OCI-LY1 (cell line): Measurements from ENCODE around the gene NR1H3.

ENCODE experiments used
- H2AFZ ChIP-seq: fragments of 200-600 bp; sonication (generic), shearing (Covaris generic); 2 replicates; pipeline ENCODE4 v1.6.0; 2014; ENCODE audit warnings: antibody characterized with exemption, mild to moderate bottlenecking, low read length
- H3F3A ChIP-seq: fragments of 200-600 bp; sonication (generic), shearing (Covaris generic); 2 replicates; pipeline ENCODE4 v1.6.0; 2014; ENCODE audit warnings: mild to moderate bottlenecking, antibody characterized with exemption, low read length, moderate library complexity; ENCODE audit not compliant: insufficient read depth
- H3K27ac ChIP-seq: fragments of 200-600 bp; sonication (generic); 2 replicates; pipeline ENCODE4 v1.5.1; 2014; ENCODE audit warnings: low read length, mixed run types, mild to moderate bottlenecking, low read depth; ENCODE audit not compliant: poor library complexity, severe bottlenecking
- H3K27me3 ChIP-seq: fragments of 200-600 bp; sonication (generic); 2 replicates; pipeline ENCODE4 v1.6.0; 2014; ENCODE audit warnings: antibody characterized with exemption, mild to moderate bottlenecking, low read length, moderate library complexity; ENCODE audit not compliant: insufficient read depth
- H3K36me3 ChIP-seq: fragments of 200-600 bp; sonication (generic); 2 replicates; pipeline ENCODE4 v1.6.1; 2014; ENCODE audit warnings: mild to moderate bottlenecking, antibody characterized with exemption, low read length, moderate library complexity, mixed read lengths; ENCODE audit not compliant: insufficient read depth
- H3K4me1 ChIP-seq: fragments of 200-600 bp; sonication (generic); 2 replicates; pipeline ENCODE4 v1.5.1; 2014; ENCODE audit warnings: mild to moderate bottlenecking, low read length, moderate library complexity; ENCODE audit not compliant: insufficient read depth, severe bottlenecking
- H3K4me2 ChIP-seq: fragments of 200-600 bp; sonication (generic), shearing (Covaris generic); 2 replicates; pipeline ENCODE4 v1.6.1; 2014; ENCODE audit warnings: low read length
- H3K4me3 ChIP-seq: fragments of 200-600 bp; sonication (generic); 2 replicates; pipeline ENCODE4 v1.5.1; 2014; ENCODE audit warnings: low read length, low read depth, mild to moderate bottlenecking, mixed read lengths; ENCODE audit not compliant: poor library complexity, severe bottlenecking
- H3K79me2 ChIP-seq: fragments of 200-600 bp; shearing (Covaris generic); 2 replicates; pipeline ENCODE4 v1.6.1; 2016; ENCODE audit warnings: mixed run types, low read length, mixed read lengths; ENCODE audit not compliant: insufficient read depth
- H3K9ac ChIP-seq: fragments of 200-600 bp; sonication (generic), shearing (Covaris generic); 2 replicates; pipeline ENCODE4 v1.6.1; 2014; ENCODE audit warnings: mild to moderate bottlenecking, low read length, mixed read lengths
- H3K9me2 ChIP-seq: fragments of 200-600 bp; sonication (generic), shearing (Covaris generic); 2 replicates; pipeline ENCODE4 v1.6.1; 2014; ENCODE audit warnings: low read depth, mild to moderate bottlenecking, low read length, mixed read lengths
- H3K9me3 ChIP-seq: fragments of 200-600 bp; shearing (Covaris generic); 2 replicates; pipeline ENCODE4 v1.6.1; 2014; ENCODE audit warnings: low read length, mixed read lengths
- H4K20me1 ChIP-seq: fragments of 200-600 bp; sonication (generic), shearing (Covaris generic); 2 replicates; pipeline ENCODE4 v1.6.0; 2016; ENCODE audit warnings: mild to moderate bottlenecking, low read length; ENCODE audit not compliant: insufficient read depth
- CTCF ChIP-seq: fragments of 200-600 bp; sonication (generic), shearing (Covaris generic); IDR thresholded peaks from 2 replicates; pipeline ENCODE4 v1.5.1; 2017; ENCODE audit warnings: mild to moderate bottlenecking, antibody characterized with exemption, low read length, moderate library complexity, mixed read lengths
- EZH2 ChIP-seq: fragments of 200-600 bp; sonication (generic), shearing (Covaris generic); IDR thresholded peaks from 2 replicates; pipeline ENCODE4 v1.8.0; 2017; ENCODE audit warnings: borderline replicate concordance, mixed run types, mild to moderate bottlenecking, antibody characterized with exemption, low read length, moderate library complexity, mixed read lengths

The NR1H3 gene

GRCh38 chr11:47212938-47213337 is 44.9 kb upstream of the NR1H3 start:
- Histone ChIP-seq H3K9me2 (no peaks in the 10 kb centered on the region), H3K9ac (no peak overlapping the region), H4K20me1 (no peaks in the 10 kb centered on the region), H2AFZ (no peak overlapping the region), H3K4me1 (peaks cover 32% of the 10 kb centered on the region), H3K27me3 (no peaks in the 10 kb centered on the region), H3K27ac (no peak overlapping the region), H3K79me2 (no peaks in the 10 kb centered on the region), H3K4me3 (no peak overlapping the region), H3K4me2 (no peak overlapping the region), H3F3A (no peaks in the 10 kb centered on the region), H3K9me3 (no peaks in the 10 kb centered on the region), H3K36me3 (peaks cover 2% of the 10 kb centered on the region; the same call in 1 of the 2 replicates)
- no peak for TF ChIP-seq CTCF

GRCh38 chr11:47213950-47214565 is 43.7 kb upstream of the NR1H3 start:
- TF ChIP-seq EZH2 (no peak), CTCF (no peak)
- Histone ChIP-seq H3K4me3 (peak overlapping the region; percentile 74), H3K4me1 (peaks cover 43% of the 10 kb centered on the region), H3K9me2 (no peaks in the 10 kb centered on the region), H3K27ac (peak overlapping the region; percentile 51), H3K9me3 (no peaks in the 10 kb centered on the region), H3K9ac (peak overlapping the region; percentile 51), H3K36me3 (peaks cover 3% of the 10 kb centered on the region; the same call in 1 of the 2 replicates), H3F3A (no peaks in the 10 kb centered on the region), H3K27me3 (no peaks in the 10 kb centered on the region), H2AFZ (no peak overlapping the region), H4K20me1 (no peaks in the 10 kb centered on the region), H3K4me2 (peak overlapping the region; percentile 86), H3K79me2 (no peaks in the 10 kb centered on the region)

GRCh38 chr11:47215366-47215910 is 42.4 kb upstream of the NR1H3 start:
- H3K9ac ChIP-seq: peak overlapping the region; percentile 91
- H3K27ac ChIP-seq: peak overlapping the region; percentile 94
- no peak overlapping the region for H2AFZ ChIP-seq
- peak overlapping the region; percentile 86 for H3K4me2 ChIP-seq
- H4K20me1 ChIP-seq: no peaks in the 10 kb centered on the region
- H3K79me2 ChIP-seq: no peaks in the 10 kb centered on the region
- H3K9me2 ChIP-seq: no peaks in the 10 kb centered on the region
- peaks cover 48% of the 10 kb centered on the region for H3K4me1 ChIP-seq
- H3K4me3 ChIP-seq: peak overlapping the region; percentile 74
- no peak for TF ChIP-seq CTCF
- TF ChIP-seq EZH2: no peak
- peaks cover 15% of the 10 kb centered on the region for H3K36me3 ChIP-seq
- no peaks in the 10 kb centered on the region for H3F3A ChIP-seq
- H3K27me3 ChIP-seq: no peaks in the 10 kb centered on the region
- H3K9me3 ChIP-seq: no peaks in the 10 kb centered on the region
